GM21825 (cell line): ENCODE measurements around the gene CPNE1.

ENCODE experiments used
- ATAC-seq: cut with Tn5 transposase; IDR thresholded peaks from one replicate; pipeline ENCODE4 v1.9.1; 2021; ENCODE audit warnings: mild to moderate bottlenecking, moderate library complexity; ENCODE audit not compliant: unreplicated experiment

The CPNE1 gene

DNA sequence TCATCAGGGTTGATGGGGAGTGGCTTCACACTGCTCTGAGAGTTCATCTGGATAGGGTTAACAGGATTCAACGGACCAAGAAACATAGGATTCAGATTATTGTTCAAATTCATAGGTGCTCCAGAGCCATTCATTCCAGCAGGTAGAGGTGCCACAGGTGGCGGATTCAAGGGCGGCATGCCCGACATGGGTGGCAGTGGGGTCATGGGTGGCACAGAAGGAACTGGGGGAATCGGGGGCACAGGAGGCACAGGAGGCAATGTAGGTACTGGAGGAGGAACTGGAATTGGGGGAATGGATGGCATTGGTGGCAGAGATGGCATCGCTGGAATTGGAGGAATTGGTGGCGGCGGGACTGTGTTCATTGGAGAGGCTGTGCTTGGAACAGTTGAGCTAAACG lies 10.3 kb downstream of the CPNE1 start:
- no peak for ATAC-seq

DNA sequence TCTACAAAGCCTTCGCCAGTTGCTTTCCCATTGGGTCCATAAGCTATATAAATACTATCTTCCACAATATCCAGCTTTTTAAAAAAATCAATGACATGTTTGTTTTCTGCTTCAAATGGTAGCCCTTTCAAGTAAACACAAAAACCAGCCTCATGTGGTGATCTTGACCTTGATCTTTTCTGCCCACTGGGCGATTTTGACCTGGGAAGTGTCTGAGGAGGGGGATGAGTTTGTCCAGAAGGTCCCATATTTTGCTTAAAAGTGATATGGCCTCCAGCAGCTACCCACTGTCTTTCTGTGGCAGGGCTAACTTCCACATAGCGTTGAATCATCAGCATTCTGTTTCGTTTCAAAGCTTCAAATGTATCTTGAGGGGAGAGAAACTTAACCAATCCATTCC lies 10.8 kb downstream of the CPNE1 start:
- ATAC-seq = no peak

DNA sequence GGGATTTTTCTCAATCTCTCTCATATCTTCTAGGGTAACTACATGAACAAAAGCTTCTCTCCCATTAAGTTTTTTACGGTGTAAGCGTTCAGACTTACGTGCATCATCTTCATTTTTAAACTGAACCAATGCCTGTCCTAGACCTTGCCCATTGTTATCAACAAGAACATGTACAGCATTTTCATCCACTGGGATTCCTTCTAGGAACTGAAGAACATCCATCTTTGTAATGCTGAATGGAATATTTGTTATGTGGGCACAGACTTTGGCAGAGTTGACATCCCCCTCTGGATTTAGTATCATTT lies 11.3 kb downstream of the CPNE1 start:
- ATAC-seq = no peak

DNA sequence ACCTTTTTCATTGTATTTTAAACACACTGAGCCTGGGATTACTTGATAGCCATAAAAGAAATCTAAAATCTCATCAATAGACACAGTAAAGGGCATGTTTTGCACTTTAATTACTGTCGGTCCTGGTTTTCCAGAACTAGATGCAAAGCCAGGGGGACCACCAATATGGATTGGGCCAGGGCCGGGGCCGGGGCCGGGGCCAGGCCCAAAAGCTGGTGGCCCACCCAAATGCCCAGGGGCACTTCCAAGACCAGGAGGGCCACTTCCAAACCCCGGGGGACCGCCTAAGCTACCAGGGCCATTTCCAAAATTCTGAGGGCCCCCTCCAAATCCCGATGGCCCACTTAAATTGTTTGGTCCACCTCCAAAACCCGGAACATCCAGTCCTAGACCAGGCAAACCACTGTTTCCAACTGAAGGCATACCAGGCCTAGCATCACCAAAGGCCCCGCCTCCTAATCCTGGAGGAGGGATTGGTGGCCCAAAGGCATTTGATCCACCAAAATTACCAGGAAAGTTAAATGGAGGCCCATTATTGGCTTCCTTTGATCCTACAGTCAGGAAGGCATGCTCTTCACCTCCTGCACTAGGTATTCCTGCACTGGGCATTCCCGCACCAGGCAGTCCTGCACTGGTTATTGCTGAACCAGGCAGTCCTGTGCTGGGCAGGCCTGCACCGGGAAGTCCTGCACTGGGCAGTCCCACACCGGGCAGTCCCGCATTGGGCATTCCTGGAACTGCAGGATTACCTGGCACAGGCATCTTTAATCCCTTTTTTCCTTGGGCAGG lies 11.9 kb downstream of the CPNE1 start:
- ATAC-seq = no peak

DNA sequence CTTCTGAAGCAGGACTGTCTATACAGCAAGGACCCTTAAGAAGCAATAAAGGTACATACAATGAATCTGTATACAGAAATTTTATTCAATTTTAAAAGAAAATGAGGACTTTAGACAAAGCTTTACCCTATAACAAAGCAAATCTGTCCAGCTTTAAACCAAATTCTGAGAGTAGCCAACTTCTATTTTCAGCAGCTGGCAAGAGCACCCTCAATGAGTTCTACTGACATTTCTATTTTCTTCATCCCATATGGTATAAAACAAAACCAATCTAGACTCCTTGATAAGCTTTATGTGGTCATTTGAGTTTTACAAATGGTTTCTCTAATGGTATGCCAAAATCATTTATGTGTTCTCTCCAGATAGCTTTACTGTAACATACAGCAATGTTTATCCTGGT lies 12.7 kb downstream of the CPNE1 start:
- no peak for ATAC-seq

DNA sequence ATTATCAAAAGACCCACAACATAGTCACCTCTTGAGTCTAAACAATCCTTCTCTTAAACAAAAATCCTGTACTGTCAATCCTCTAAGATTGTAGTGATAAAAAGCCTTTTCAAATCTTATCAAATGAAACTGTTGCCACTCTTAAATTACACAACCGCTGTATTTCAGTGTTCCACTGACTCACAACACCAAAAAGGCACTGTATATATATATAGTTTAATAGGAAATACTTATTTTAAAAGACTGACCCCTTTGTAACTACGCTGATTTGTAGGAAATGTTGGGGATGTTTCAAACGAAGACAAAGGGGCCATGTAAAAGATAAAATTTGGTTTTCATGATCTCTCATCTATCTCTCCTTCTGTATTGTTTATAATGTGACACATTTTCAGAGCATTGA lies 14.1 kb downstream of the CPNE1 start:
- ATAC-seq = no peak

DNA sequence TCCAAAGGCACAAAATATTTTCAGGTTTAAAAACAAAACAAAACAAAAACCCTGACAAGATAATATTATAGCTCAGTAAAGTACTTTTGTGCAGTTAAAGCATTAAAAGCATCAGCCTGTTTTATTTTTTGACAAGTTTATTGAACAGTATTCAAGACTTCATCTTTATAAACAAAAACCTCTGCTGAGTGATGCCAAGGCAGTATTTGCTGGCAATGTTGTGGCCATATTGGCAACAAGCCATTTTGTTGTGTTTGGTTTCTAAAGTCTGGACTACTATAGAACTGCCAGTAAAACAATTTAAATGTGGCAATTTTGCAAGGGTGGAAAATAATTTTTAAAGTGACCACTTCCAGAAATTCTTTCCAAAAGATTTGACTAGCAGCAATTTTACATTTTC lies 15.9 kb downstream of the CPNE1 start:
- ATAC-seq = no peak

DNA sequence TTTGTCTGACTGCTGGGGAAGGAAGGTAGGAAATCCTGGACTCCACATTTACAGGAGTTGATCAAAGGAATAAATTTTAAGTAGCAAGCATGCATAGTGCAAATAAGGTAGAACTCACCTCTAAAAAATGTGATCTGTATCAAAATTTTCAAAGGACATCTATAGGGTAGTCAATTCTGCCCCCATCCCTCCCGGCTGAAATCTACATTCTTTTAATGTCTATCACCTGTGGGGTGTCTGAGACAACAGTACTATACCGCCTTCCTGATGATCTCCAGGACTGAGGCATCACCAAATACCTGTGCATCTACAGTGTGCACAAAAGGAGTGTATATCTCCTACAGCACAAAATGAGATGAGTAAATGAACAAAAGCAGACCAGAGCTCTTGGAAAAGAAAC lies 19.9 kb downstream of the CPNE1 start:
- no peak for ATAC-seq

DNA sequence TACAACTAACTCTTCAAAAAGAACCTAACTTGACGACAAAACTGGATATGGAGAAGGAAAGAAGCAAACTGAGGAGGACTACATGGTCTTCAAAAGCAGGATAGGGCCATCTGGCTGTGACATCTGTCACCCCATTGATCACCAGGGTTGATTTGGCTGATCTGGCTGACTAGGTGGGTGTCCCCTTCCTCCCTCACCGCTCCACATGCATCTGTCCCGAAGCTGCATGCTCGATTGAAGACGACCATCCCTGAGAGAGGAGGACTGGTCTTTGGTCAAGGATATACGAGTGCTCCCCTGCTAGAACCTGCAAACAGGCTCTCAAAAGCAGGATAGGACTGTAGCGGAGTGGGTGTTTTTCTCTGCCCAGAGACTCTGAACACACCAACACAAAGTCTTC lies 21.7 kb downstream of the CPNE1 start:
- ATAC-seq = no peak

DNA sequence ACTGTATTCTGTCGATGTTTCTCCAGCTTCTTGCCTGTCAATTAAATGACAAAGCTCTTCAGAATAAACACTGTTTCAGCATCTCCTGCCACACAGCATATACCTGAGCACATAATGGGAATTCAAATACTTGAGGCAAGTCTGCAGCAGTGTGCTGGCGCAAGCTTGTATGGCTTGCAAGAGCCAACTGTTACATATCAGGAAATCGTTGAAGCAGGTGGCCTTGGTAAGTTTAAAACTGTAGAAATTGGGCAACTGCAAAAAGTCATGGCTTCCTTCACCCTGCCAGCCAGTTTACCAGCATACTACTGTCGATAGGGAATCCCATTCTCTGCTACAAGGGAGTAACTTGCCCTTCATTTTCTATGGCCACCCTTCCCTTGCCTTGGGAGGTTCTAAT lies 23.0 kb downstream of the CPNE1 start:
- ATAC-seq = no peak

DNA sequence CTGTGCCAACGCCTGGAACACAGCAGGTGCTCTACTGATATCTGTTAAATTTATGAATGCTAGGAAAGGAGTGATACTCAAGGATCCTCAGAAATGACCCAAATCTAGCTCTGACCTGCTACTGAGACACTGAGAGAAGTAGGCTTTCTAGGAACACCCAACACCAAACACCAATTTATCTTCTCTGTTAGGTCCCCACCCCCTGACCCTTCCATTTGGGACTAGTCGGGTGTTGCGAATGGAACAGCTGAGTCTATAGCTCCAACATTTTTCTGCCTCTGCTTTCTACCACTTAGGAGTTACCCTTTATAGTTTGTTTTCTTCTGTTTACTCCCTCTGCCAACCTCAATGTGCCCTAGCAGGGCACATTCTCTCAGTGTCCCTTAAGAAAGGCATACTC lies 24.0 kb downstream of the CPNE1 start:
- no peak for ATAC-seq

DNA sequence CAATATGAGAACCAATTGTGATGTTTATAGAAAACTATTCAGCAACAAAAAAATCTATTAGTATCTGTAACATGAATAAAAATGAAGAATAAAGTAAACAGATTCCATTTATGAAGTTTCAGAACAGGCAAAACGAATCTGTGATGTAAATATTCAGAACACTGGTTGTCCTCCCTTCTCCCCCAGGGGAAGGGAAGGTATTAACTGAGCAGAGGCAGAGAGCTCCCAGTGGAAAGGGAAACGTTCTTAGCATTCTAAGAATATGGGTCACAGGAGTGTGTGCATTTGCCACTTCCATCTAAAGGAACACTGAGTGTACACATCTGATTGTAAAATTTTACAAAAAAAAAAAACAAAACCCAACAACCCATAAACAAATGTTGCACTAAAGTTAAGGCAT lies 25.9 kb downstream of the CPNE1 start:
- no peak for ATAC-seq

DNA sequence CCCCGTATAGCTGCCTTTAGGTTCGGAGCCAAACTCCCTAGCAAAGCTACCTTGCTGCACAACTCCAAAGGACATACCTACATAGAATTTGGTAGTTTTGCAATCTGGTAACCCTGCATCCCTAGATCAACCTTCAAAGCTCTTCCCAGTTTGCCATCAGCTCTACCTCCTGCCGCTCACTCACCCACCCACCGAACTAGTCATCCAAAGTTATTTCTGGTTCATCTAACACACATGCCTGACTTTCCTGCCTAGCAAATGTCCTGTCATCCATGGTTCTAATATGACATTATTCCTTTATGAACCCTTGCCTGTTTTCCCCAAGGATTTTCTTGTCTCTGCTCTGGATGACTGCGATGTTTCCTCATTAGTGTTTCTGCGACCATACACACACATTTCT lies 27.4 kb downstream of the CPNE1 start:
- no peak for ATAC-seq

DNA sequence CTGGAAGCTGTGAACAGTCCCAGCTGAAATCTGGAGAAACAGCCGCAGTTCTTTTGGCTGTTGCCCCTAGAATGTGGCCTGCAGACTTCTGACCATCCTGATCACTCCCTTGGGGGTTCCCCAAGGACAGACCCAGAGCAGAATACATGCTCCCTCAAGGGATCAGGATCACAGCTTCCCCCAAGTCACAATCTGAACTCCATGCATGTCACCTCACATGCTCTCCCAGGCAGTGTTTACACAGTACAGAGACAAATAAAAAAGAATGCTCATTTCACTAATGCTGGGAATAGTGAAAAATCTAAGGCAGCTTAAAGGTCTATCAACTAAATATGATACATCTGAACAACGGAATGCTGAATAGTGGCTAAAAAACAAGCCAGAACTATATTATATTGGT lies 28.6 kb downstream of the CPNE1 start:
- ATAC-seq = no peak

DNA sequence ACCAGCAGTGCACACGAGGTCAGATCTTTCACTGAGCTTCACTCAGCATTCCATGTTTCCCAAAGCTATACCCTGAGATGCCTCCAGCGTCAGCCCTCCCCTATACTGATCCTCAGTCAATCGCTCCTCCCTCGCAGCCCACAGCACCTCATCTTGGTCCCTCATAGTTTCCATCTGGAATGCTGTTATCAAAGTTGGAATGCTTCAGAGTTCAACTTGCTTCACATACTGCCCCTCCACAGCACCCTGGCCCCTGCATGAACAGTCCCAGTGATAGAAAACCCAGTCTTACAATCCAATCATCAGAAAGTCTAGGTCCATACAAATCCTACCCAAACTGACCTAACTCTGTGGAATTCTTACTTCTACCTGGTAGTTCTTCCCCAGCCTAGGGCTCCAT lies 29.0 kb downstream of the CPNE1 start:
- no peak for ATAC-seq

DNA sequence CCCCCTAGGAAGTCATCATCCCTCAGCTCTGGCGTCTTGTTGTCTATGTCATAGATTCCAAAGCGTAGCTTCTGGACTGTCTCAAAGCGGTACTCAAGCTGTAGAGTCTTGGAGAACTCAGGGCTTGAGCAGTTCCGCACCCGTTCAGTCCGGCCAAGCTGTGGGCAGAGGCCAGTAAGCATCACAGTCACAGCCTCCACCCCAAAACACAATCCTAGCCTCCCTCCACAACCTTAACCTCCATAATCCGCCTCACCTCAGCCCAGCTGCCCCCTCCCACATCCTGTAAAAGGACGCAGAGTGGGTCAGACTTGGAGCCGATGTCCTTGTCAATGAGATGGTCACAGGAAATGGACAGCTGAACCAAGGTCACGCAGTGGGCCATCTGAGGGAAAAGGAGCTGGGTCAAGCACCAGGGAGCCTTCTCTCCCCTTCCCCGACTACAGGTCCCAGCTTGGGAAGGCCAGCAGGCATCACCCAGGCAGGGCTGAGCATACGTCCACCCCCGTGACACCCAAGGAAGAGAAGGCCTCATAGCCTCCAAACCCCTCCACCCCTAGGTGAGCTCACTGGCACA lies 32.1 kb downstream of the CPNE1 start:
- no peak for ATAC-seq

DNA sequence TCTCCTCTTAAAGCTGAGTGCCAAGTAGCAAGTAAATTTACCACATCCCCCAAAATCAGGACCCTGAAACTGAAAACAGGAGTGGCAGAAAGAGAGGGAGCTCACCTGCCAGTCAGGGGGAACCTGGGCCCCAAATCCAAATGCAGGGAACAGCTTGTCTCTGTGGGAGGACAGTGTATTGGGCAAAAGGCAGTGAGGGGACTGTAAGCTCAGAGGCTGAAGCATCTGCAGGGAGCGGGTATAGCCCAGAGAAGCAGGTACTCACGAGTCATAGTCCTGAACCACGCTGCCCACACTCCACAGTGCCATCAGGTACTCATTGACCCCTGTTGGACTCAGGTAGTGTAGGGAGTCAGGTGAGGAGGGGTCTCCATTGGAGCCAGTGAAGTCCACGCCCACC lies 34.1 kb downstream of the CPNE1 start:
- ATAC-seq = no peak

DNA sequence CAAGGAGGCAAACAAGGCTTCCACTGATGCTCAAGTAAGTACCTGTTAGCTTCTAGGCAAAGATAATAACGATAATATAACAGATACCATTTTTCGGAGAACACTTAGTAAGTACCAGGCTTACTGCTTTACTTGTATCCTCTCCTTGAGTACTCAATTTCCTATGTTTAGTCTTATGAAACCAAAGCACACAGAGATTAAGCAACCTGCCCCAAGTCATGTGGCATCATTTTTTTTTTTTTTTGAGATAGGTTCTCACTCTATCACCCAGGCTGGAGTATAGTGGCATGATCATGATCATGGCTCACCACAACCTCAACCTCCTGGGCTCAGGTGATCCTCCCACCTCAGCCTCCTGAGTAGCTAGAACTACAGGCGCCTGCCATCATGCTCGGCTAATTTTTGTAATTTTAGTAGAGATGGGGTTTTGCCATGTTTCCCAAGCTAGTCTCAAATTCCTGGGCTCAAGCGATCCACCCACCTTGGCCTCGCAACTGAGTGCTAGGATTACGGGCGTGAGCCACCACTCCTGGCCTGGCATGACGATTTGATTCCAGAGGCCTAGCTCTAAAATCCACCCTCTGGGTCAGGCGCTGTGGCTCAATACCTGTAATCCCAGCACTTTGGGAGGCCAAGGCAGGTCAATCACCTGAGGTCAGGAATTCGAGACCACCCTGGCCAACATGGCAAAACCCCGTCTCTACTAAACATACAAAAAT lies 35.1 kb downstream of the CPNE1 start:
- ATAC-seq = no peak

DNA sequence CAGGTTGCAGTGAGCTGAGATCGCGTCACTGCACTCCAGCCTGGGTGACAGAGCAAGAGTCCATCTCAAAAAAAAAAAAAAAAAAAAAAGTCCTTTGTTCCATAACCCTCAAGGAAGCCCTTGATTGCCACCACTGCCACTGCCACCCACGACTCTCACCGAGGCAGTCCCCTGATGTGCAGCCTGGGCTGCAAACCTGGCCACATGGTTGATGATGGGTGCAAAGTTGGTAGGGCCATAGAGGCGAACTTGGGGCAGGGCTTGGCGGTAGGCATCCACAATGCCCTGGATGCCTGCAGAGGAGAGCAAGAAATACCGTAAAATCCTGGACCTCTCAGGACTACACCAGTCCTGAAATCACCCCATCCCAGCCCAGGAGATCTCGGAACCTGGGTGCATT lies 37.6 kb downstream of the CPNE1 start:
- ATAC-seq = no peak

DNA sequence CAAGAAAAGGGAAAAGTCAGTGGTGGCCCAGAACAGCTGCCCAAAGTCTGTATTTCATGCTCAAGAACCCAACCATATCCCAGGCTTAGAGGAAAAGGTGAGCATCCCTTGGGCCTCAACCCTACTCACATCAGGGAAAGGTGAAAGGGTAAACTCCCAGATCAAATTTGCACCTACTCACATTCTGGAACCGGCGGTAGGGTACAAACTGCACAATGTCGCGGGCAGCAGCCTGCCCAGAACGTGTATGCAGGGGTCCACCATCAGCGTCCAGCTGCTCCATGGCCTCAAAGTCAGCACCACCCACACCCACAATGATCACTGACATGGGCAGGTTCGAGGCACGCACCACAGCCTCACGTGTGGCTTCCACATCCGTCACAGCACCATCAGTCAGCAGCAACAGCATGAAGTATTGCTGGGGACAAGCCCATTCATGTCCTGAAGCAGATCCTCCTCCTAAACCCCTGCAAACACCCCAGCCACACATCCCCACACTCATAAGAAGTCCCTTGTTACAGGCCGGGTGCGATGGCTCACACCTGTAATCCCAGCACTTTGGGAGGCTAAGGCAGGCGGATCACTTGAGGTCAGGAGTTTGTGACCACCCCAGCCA lies 38.2 kb downstream of the CPNE1 start:
- no peak for ATAC-seq

DNA sequence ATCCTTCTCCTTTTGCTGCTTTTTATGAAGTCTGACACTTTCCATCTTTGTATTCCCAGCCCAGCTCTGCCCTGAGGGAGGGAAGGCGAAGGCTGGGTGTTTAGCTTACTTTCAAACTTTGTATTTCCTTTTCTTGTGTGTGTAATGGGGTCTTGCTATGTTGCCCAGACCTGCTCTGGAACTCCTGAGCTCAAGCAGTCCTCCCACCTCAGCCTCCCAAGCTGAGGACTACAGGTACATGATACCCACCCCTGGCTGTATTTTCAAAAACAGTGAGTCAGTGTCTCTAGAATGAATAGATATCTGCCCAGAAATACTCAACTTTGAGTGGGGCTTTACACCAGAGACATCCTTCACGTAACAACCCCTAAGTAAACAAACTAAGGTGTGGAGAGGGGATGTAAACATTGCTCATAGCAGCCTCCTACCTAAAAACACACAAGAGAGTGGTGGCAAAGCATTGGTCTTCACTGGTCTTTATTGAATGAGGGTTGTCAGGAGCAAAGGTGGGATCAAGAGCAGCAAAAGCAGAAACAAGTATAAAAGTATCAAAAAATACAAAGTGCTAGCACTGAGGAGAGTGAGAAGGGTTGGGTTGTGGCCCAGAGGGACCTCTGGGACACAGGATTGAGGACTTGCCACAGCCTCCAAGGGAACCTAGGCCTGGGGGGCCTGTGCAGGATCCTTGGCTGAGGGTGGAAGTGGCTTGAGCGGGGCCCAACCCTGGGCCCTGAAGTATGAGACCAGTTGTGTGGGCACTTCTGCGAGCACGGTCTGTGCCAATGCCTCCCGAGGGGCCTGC lies 38.9 kb downstream of the CPNE1 start:
- ATAC-seq = no peak
